T-helper 2 cell treated with Interferon-gamma antibody and Interleukin-4, amounts not matched to agents 100 ng/mL and 5 ng/mL, for 36 hours (primary cell): Measurements from ENCODE around the gene DNAH7. TPM values are rescaled to one million over a fixed set of nuclear protein-coding genes. Genes with fewer than 3 reads are reported as not detected.

Experiments
- intact Hi-C: fragments of 100-400 bp; cut with micrococcal nuclease; formaldehyde crosslinking; loops from one replicate; pipeline ENCODE4 v1.15.1; 2023
- total RNA-seq: library from RNA; stranded (reverse); gene quantifications from 2 replicates; pipeline ENCODE4 v1.2.3, GENCODE V29; 2022

Gene DNAH7
- total RNA-seq, 1 donor from 2014 or later = 0.11 TPM

- intact Hi-C loops = no loop called here
Measured at GRCh38 chr2:195813421-195813820, 255.2 kb downstream of the DNAH7 start.

- intact Hi-C loops = no loop called here
Measured at GRCh38 chr2:195810340-195811098, 258.1 kb downstream of the DNAH7 start.

DNA sequence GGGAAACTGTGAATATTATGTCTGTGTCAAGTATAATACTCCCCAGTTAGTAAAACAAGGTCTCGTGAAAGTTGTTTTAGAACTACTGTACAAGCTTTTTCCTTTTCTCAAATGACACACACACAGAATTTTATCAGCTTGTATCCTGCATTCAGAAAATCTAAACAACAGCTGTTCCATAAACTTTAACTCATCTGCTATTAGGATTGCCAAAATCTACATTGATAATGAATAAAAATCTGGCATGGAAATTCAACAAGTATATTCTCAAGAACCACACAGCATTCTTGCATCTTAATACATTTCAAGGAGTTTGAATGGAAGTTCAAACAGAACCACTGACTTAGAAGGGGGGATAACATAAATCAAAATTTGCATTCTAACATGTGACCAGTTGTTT, 260.4 kb downstream of the DNAH7 start:
- intact Hi-C loops = no loop called here

DNA sequence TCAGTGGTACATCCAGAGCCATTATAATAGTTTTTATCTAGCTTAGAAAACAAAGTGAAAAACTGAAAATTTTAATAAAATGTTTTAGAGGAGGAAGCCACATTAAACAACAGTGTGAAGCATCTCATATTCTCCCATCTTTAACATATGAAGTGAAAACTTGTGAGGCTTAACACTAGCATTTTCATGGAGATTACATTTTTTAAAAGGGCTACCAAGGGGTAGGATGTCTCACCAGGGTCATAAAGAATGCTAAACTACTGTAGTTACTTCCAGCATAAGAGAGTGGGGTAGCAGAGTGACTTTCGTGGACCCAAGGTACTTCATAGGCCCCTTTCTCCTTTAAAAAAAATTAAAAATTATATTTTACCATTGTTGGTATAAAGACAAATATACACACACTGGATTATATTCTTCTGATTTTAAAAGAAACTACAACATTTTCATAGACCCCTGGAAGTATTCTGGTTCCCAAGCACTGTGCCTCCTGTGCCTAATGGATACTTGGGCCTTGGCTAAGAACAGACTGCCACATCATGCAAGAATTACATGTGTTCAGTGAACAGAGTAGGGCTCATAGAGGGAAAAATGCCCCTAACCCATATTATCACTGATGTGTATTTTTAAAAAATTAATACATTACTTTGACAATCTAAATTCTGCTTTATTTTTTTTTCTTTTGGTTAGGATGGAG, 263.2 kb downstream of the DNAH7 start:
- intact Hi-C loops = no loop called here

- intact Hi-C loops = no loop called here
Measured at GRCh38 chr2:195795879-195796278, 272.8 kb downstream of the DNAH7 start.

DNA sequence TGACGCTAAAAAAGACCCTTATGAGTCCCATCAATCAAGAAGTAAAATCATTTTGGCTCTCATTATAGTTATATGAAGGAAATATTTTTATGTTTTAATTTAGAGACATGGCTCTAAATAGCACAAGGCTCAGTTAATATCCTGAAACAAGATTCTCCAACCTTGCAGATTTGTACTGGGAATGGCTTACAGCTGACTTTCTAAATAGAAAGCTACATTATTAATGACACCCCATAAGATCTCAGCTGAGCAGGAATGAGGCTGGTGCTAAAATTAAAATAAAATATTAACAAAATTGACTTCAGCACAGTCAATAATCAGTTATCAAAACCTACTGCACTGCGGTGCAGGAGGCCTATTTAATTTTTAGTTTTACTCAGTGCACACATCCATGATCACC, 274.8 kb downstream of the DNAH7 start:
- intact Hi-C loops = no loop called here

GRCh38 chr2:195782156-195782555, 286.5 kb downstream of the DNAH7 start:
- intact Hi-C loops = no loop called here

DNA sequence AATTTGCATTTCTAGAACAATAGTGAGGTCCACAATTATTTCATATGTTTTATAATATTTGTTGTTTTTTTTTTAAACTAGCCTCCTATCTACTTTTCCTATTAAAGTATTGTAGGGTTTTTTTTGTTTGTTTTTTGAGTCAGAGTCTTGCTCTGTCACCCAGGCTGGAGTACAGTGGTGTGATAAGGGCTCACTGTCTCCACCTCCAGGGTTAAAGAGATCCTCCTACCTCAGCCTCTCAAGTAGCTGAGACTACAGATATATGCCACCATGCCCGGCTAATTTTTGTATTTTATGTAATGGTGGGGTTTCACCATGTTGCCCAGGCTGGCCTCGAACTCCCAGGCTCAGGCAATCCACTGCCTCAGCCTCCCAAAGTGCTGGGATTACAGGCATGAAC, 289.1 kb downstream of the DNAH7 start:
- intact Hi-C loops = no loop called here

DNA sequence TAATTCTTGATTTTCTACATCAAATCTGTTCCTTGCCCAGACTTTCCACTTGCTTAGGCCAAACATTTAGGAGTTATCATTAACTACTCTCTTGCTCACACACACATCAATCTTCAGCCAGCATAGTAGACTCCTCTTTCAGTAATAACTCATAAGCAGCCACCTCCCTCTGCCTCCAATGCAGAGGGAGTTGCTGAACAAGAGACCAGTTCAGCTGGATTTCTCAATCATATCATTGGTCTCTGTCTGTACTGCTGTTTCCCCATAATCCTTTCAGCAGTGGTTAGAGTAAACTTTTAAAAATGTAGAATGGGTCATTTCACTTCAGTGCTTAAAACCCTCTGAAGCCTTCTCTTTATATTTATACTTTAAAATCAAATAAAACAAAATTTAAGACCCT, 298.7 kb downstream of the DNAH7 start:
- intact Hi-C loops = no loop called here

- intact Hi-C loops = no loop called here
Measured at GRCh38 chr2:195768431-195768830, 300.2 kb downstream of the DNAH7 start.

GRCh38 chr2:195766691-195767090, 301.9 kb downstream of the DNAH7 start:
- intact Hi-C loops = no loop called here

- intact Hi-C loops = no loop called here
Measured at GRCh38 chr2:195763866-195764265, 304.8 kb downstream of the DNAH7 start.

DNA sequence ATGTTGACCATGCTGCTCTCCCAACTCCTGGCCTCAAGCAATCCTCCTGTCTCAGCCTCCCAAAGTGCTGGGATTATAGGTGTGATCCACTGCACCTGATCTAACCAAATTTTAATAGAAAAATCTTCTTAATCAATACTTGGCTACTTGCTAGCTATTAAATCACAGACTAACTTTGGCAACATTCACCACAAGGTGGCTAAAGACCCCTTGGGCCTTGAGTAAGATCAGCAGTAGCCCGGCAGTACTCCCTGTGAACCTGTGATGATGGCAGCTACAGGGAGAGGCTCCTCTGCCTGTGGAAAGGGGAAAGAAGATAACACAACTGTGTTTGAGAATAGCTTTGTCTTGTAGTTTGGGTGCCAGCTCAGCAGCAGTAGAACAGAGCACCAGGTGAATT, 308.8 kb downstream of the DNAH7 start:
- intact Hi-C loops = no loop called here

DNA sequence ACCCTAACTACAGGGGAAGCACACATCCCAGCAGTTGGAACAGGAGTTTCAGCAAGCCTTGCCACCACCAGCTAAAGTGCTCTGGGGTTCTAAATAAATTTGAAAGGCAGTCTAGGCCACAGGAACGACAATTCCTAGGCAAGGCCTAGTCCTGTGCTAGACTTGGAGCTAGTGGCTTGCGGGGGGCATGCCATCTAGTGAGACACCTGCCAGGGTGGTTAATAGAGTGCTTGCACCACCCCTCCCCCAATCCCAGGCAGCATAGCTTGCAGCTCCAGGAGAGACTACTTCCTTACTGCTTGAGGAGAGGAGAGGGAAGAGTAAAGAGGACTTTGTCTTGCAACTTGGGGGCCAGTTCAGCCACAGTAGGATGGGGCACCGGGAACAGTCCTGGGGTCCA, 309.8 kb downstream of the DNAH7 start:
- intact Hi-C loops = no loop called here

- intact Hi-C loops = no loop called here
Measured at GRCh38 chr2:195756218-195756942, 312.3 kb downstream of the DNAH7 start.

- intact Hi-C loops = no loop called here
Measured at GRCh38 chr2:195741191-195741590, 327.4 kb downstream of the DNAH7 start.

DNA sequence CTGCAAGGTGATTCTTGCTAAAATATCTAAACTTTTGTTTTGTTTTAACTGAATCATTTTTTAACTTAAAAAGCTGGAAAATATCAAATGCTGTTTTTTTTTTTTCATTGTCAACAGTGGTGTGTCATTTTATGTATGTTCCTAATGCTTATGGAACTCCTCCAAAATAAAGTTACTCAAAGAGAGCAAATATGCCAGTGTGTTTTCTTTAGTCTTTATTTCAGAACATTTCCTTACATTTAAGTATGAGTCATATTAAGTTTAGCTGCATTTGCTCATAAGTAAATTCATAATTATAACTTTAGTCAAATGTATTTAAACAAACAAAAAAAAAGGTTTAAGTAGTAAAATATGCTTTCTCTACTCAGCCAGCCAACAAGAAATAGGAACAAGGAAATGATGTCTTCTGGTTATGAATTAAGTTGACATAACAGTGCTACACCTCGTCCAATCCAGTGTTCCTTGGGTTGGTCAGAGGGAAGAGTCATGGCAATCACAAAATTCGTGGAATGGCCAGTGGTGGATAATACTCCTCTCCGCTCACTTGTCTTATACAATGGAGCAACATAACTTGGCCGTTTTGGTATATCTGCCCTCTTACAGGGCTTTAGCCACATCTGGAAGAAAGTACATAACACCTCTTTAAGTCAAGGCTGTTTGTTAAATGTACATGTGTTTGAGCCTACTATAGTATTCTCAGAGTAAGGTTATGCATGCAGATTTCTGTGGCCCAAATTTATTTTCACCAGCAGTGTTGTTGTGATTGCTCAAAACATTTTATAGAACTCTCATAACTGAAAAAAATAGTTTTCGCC, 330.9 kb downstream of the DNAH7 start:
- intact Hi-C loops = no loop called here

- intact Hi-C loops = no loop called here
Measured at GRCh38 chr2:195735347-195735746, 333.3 kb downstream of the DNAH7 start.

GRCh38 chr2:195734931-195735330, 333.7 kb downstream of the DNAH7 start:
- intact Hi-C loops = no loop called here

GRCh38 chr2:195734395-195734794, 334.2 kb downstream of the DNAH7 start:
- intact Hi-C loops = no loop called here

DNA sequence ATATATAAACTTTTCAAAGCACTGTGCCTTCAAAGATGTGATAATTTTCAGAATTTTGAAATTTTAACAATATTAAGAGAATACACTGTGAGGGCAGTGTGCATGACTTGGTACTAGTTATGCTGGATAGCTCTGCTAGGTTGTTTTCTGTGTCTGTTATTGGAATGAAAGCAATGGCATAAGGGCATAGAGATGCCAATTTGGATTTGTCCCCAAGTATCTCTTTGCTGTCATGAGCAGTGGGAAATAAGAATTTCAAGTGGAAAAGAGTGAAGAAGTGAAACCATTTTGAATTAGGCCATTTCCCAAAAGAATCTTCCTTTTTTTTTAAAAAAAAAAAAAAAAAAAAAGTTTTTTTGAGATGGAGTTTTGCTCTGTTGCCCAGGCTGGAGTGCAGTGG, 334.8 kb downstream of the DNAH7 start:
- intact Hi-C loops = no loop called here
